Caco-2 (cell line): Measurements from ENCODE around the gene NT5C. TPM values are rescaled to one million over a fixed set of nuclear protein-coding genes. Genes with fewer than 3 reads are reported as not detected.

ENCODE experiments used
- BruUV-seq: library from RNA; stranded (reverse); fragments of 400-500 nt; replicated peaks from 2 replicates; lab custom pipeline; 2021; lab: Mats Ljungman, UMichigan
- CTCF ChIA-PET: fragments of 300-600 bp; sonication (Branson Sonifier 250); formaldehyde crosslinking; loops from one replicate; lab custom pipeline; 2022; ENCODE audit warnings: antibody characterized with exemption; lab: Charles Lee
- POLR2A ChIA-PET: fragments of 300-600 bp; sonication (Branson Sonifier 250); formaldehyde crosslinking; loops from one replicate; lab custom pipeline; 2022; ENCODE audit warnings: antibody characterized with exemption; lab: Charles Lee
- DNase-seq, 2 experiments: peaks; one replicate each; pipeline versions ENCODE4 v3.0.0 to v3.0.0-alpha.2; 2020 to 2022
- H3K27me3 ChIP-seq: replicated peaks from 2 replicates; pipeline ENCODE4 v1.6.0; 2011; ENCODE audit warnings: low read length; ENCODE audit not compliant: control insufficient read depth, insufficient read depth
- H3K36me3 ChIP-seq: 2 replicates; pipeline ENCODE4 v1.5.1; 2011; ENCODE audit warnings: low read length; ENCODE audit not compliant: control insufficient read depth, insufficient read depth
- H3K4me1 ChIP-seq: fragments of 250-450 bp; sonication (Bioruptor Pico); 2 replicates; pipeline ENCODE4 v1.5.1; 2020; ENCODE audit warnings: mild to moderate bottlenecking
- H3K4me3 ChIP-seq: 2 replicates; pipeline ENCODE4 v1.5.1; 2011; ENCODE audit warnings: low read depth, mild to moderate bottlenecking, control low read depth, low read length
- H3K9me3 ChIP-seq: fragments of 250-450 bp; sonication (Bioruptor Pico); 2 replicates; pipeline ENCODE4 v1.5.1; 2020; ENCODE audit warnings: mild to moderate bottlenecking, moderate library complexity
- H3K27ac Mint-ChIP-seq: one replicate; pipeline ENCODE4 v1.8.0; 2022; ENCODE audit warnings: mixed read lengths; ENCODE audit not compliant: unreplicated experiment
- H3K27me3 Mint-ChIP-seq: one replicate; pipeline ENCODE4 v1.8.0; 2022; ENCODE audit warnings: mixed read lengths; ENCODE audit not compliant: insufficient read depth, unreplicated experiment
- H3K36me3 Mint-ChIP-seq: one replicate; pipeline ENCODE4 v1.8.0; 2022; ENCODE audit warnings: mild to moderate bottlenecking, mixed read lengths; ENCODE audit not compliant: insufficient read depth, unreplicated experiment
- H3K4me1 Mint-ChIP-seq: one replicate; pipeline ENCODE4 v1.8.0; 2022; ENCODE audit warnings: low read depth, mixed read lengths; ENCODE audit not compliant: unreplicated experiment
- H3K4me3 Mint-ChIP-seq: one replicate; pipeline ENCODE4 v1.8.0; 2022; ENCODE audit warnings: mild to moderate bottlenecking, moderate library complexity, mixed read lengths; ENCODE audit not compliant: unreplicated experiment
- H3K9me3 Mint-ChIP-seq: one replicate; pipeline ENCODE4 v1.8.0; 2022; ENCODE audit warnings: mixed read lengths; ENCODE audit not compliant: unreplicated experiment
- intact Hi-C: fragments of 100-400 bp; cut with micrococcal nuclease; formaldehyde crosslinking; loops from one replicate; pipeline ENCODE4 v1.10.0; 2022; ENCODE audit not compliant: unreplicated experiment
- total RNA-seq: library from RNA; stranded (reverse); gene quantifications from 2 replicates; pipeline ENCODE4 v1.2.3, GENCODE V29; 2022
- TF ChIP-seq, protein P1 (sequence below), 2 experiments: fragments of 200-600 bp in 1 of 2; IDR thresholded peaks; 1 replicate in 1 of 2; 2 replicates in 1 of 2; pipeline versions ENCODE4 v1.5.1 to v1.8.0; 2011 to 2022; ENCODE audit warnings: antibody characterized with exemption in 1 of 2, control low read depth in 1 of 2, inconsistent platforms in 1 of 2, low read depth in 1 of 2, low read length in 1 of 2, mild to moderate bottlenecking in 1 of 2, moderate library complexity in 1 of 2; ENCODE audit not compliant: insufficient read depth in 1 of 2, severe bottlenecking in 1 of 2, unreplicated experiment in 1 of 2

Gene NT5C
- total RNA-seq, 1 experiment from 2014 or later, result 68.4 TPM

DNA sequence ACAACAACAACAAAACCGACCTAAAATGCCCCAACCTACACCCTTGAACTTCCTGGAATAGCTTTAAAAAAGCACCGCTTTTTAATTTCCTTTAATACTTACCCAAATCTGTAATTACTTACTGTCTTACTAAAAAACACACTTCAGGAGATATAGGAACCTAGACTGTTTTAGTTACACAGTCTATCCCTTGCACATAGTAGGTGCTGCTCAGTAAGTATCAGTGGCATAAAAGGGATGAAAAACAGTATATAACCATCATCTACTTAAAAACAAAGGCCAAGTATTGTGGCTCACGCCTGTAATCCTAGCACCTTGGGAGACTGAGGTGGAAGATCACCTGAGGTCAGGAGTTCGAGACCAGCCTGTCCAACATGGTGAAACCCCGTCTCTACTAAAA lies 45.1 kb upstream of the NT5C start:
- H3K4me3 ChIP-seq, result no peak overlapping the region
- peaks cover 100% of the 10 kb centered on the region for H3K36me3 Mint-ChIP-seq
- no peak for DNase-seq
- TF ChIP-seq, protein P1, sequence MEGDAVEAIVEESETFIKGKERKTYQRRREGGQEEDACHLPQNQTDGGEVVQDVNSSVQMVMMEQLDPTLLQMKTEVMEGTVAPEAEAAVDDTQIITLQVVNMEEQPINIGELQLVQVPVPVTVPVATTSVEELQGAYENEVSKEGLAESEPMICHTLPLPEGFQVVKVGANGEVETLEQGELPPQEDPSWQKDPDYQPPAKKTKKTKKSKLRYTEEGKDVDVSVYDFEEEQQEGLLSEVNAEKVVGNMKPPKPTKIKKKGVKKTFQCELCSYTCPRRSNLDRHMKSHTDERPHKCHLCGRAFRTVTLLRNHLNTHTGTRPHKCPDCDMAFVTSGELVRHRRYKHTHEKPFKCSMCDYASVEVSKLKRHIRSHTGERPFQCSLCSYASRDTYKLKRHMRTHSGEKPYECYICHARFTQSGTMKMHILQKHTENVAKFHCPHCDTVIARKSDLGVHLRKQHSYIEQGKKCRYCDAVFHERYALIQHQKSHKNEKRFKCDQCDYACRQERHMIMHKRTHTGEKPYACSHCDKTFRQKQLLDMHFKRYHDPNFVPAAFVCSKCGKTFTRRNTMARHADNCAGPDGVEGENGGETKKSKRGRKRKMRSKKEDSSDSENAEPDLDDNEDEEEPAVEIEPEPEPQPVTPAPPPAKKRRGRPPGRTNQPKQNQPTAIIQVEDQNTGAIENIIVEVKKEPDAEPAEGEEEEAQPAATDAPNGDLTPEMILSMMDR (IDR thresholded peaks at IDR 0.05; ENCODE audit: insufficient read depth in 1 of 2, low read depth in 1 of 2, low read length in 1 of 2, severe bottlenecking in 1 of 2, unreplicated experiment in 1 of 2), result no peak
- H3K27me3 Mint-ChIP-seq, result no peaks in the 10 kb centered on the region
- H3K27me3 ChIP-seq, result no peaks in the 10 kb centered on the region
- H3K4me1 Mint-ChIP-seq, result peaks cover 6% of the 10 kb centered on the region
- H3K4me3 Mint-ChIP-seq, result no peak overlapping the region
- H3K9me3 Mint-ChIP-seq, result no peaks in the 10 kb centered on the region
- no peaks in the 10 kb centered on the region for H3K9me3 ChIP-seq
- H3K4me1 ChIP-seq, result peaks cover 11% of the 10 kb centered on the region
- CTCF ChIA-PET, result no interaction called here
- POLR2A ChIA-PET, result no interaction called here
- no TSS peak for BruUV-seq
- intact Hi-C loops, result no loop called here
- peaks cover 4% of the 10 kb centered on the region for H3K36me3 ChIP-seq
- no peak overlapping the region for H3K27ac Mint-ChIP-seq

DNA sequence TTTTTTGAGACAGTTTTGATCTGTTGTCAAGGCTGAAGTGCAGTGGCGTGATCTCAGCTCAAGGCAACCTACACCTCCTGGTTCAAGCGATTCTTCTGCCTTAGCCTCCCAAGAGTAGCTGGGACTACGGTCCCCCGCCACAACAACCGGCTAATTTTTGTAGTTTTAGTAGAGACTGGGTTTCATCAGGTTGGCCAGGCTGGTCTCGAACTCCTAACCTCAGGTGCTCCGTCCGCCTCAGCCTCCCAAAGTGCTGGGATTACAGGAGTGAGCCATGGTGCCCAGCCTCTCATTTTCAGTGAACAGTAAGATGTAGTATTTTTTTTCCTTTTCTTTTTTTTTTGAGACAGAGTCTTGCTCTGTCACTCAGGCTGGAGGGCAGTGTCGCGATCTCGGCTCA lies 43.5 kb upstream of the NT5C start:
- Histone ChIP-seq H3K27me3 (no peaks in the 10 kb centered on the region), H3K9me3 (no peaks in the 10 kb centered on the region), H3K4me1 (no peaks in the 10 kb centered on the region), H3K4me3 (no peak overlapping the region), H3K36me3 (peaks cover 3% of the 10 kb centered on the region)
- Mint-ChIP-seq H3K36me3 (peaks cover 100% of the 10 kb centered on the region), H3K4me1 (no peaks in the 10 kb centered on the region), H3K4me3 (no peak overlapping the region), H3K9me3 (no peaks in the 10 kb centered on the region), H3K27me3 (no peaks in the 10 kb centered on the region), H3K27ac (no peak overlapping the region)
- BruUV-seq, result no TSS peak
- DNase-seq, result no peak
- intact Hi-C loops, result no loop called here
- TF ChIP-seq, protein P1 (IDR thresholded peaks at IDR 0.05; ENCODE audit: insufficient read depth in 1 of 2, low read depth in 1 of 2, low read length in 1 of 2, severe bottlenecking in 1 of 2, unreplicated experiment in 1 of 2), result no peak
- ChIA-PET POLR2A (no interaction called here), CTCF (interaction anchor here (1.6 kb wide), 1 partner anchor 27 kb away, joined by 6 read pairs; no protein-coding TSS in a partner anchor)

DNA sequence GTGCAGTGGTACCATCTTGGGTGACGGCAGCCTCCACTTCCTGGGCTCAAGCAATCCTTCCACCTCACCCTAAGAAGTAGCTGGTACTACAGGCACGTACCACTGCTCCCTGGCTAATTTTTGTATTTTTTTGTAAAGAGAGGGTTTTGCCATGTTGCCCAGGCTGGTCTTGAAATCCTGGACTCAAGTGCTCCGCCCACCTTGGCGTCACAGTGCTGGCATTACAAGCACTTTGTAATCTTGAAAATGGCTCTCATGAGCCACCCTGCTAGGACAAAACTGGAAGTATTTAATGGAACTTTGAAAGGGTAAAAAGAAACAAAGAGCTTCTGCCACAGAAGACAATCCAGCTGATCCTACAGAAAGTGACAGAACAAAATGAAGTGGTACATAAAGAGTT lies 42.0 kb upstream of the NT5C start:
- DNase-seq, result no peak
- ChIA-PET POLR2A (interaction anchor here (0.6 to 0.8 kb wide), 2 partner anchors 19 to 137 kb away, joined by 3 to 4 read pairs; partner anchors contain the start of gene JPT1), CTCF (interaction anchor here (0.6 to 1.6 kb wide), 3 partner anchors 28 to 161 kb away, joined by 3 to 6 read pairs (median 6); partner anchors contain the start of gene MRPL58)
- Mint-ChIP-seq H3K9me3 (no peaks in the 10 kb centered on the region), H3K4me3 (no peak overlapping the region), H3K27me3 (no peaks in the 10 kb centered on the region), H3K4me1 (no peaks in the 10 kb centered on the region), H3K36me3 (peaks cover 100% of the 10 kb centered on the region), H3K27ac (no peak overlapping the region)
- no peaks in the 10 kb centered on the region for H3K9me3 ChIP-seq
- H3K4me3 ChIP-seq, result no peak overlapping the region
- no peaks in the 10 kb centered on the region for H3K27me3 ChIP-seq
- BruUV-seq, result no TSS peak
- H3K36me3 ChIP-seq, result peaks cover 2% of the 10 kb centered on the region
- intact Hi-C loops, result no loop called here
- no peaks in the 10 kb centered on the region for H3K4me1 ChIP-seq
- TF ChIP-seq, protein P1 (IDR thresholded peaks at IDR 0.05; ENCODE audit: insufficient read depth in 1 of 2, low read depth in 1 of 2, low read length in 1 of 2, severe bottlenecking in 1 of 2, unreplicated experiment in 1 of 2), result no peak
